ENCODE data around the gene SERTM2. TPM values are rescaled to one million over a fixed set of nuclear protein-coding genes. Genes with fewer than 3 reads are reported as not detected.

The SERTM2 gene
- total and polyA plus RNA-seq, 10 donors = 0.24 to 2.7 (median 0.61) TPM

DNA sequence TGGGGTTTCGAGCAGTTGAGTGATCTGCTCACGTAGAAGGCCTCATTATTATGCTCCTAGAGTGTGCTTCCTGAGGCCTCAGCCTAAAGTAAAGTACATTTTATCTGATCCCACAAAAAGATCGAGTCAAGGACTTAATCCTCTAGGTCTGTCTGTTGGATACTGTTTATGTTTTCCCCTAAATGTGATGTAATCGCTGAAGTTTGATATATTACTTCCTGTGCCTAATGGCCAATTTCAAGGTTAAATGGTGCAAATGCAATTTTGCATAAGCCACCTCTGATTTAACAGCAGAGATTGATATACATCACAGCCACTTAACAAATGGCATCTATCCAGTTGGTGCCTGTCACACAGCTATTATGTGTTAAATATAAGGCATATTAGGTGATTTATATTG is 19.4 kb upstream of the SERTM2 start:
- TF ChIP-seq POLR2A (IDR thresholded peaks at IDR 0.05) = no peak
- DNase-seq = no peak
- no peaks in the 10 kb centered on the region for H3K4me1 ChIP-seq
- H3K36me3 ChIP-seq = no peaks in the 10 kb centered on the region
- no peaks in the 10 kb centered on the region for H3K27me3 ChIP-seq (replicated peaks in 1 of 7)
- intact Hi-C loops (cut with DNase I; ENCODE audit: low total_unique reads) = no loop called here
- no peak overlapping the region for H3K4me3 ChIP-seq
- H3K27ac ChIP-seq = no peak overlapping the region
- H3K9me3 ChIP-seq = no peaks in the 10 kb centered on the region
- 56 to 64% (median 58%) methylated on average over 4 of the region's 4 CpGs for WGBS, 5 donors

DNA sequence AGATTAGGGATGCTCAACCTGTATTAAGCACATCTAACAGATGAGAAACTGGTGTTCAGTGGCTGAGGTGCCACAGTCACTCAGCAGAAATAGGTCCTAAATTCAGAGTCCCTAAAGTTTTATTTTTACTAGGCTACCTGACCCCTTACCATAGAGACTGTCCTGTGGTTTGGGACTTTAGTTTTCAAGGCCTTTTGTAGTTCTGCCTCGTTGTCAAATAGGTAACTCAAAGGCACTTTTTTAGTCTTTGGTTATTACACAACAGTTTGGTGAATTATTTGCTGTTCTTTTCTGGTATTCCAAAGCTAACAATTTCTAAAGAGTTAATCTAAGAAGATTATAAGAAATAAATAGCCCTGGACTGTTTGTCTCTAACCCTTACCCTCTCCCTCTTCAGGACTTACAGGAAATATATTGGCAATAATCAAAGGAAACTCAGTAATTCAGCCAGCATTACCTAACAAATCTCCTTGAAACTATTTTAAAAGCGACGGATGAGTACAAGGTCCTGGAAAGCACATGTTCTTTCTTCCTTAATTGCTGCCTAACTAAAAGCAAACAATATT is 12.8 kb upstream of the SERTM2 start:
- 65 to 78% (median 69%) methylated on average over 3 of the region's 3 CpGs for WGBS, 5 donors
- Histone ChIP-seq H3K4me1 (no peaks in the 10 kb centered on the region), H3K4me3 (no peak overlapping the region), H3K9me3 (no peaks in the 10 kb centered on the region), H3K27ac (peak overlapping the region in 1 of 8 donors; percentile 23), H3K36me3 (no peaks in the 10 kb centered on the region), H3K27me3 (replicated peaks in 1 of 7) (no peaks in the 10 kb centered on the region)
- DNase-seq = no peak
- intact Hi-C loops (cut with DNase I; ENCODE audit: low total_unique reads) = no loop called here
- TF ChIP-seq, protein P1, sequence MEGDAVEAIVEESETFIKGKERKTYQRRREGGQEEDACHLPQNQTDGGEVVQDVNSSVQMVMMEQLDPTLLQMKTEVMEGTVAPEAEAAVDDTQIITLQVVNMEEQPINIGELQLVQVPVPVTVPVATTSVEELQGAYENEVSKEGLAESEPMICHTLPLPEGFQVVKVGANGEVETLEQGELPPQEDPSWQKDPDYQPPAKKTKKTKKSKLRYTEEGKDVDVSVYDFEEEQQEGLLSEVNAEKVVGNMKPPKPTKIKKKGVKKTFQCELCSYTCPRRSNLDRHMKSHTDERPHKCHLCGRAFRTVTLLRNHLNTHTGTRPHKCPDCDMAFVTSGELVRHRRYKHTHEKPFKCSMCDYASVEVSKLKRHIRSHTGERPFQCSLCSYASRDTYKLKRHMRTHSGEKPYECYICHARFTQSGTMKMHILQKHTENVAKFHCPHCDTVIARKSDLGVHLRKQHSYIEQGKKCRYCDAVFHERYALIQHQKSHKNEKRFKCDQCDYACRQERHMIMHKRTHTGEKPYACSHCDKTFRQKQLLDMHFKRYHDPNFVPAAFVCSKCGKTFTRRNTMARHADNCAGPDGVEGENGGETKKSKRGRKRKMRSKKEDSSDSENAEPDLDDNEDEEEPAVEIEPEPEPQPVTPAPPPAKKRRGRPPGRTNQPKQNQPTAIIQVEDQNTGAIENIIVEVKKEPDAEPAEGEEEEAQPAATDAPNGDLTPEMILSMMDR (IDR thresholded peaks at IDR 0.05 in 8 of 11, conservative IDR thresholded peaks at IDR 0.05 in 3 of 11) = no peak
- TF ChIP-seq POLR2AphosphoS5 (IDR thresholded peaks at IDR 0.05) = no peak
- TF ChIP-seq POLR2A (IDR thresholded peaks at IDR 0.05) = no peak

DNA sequence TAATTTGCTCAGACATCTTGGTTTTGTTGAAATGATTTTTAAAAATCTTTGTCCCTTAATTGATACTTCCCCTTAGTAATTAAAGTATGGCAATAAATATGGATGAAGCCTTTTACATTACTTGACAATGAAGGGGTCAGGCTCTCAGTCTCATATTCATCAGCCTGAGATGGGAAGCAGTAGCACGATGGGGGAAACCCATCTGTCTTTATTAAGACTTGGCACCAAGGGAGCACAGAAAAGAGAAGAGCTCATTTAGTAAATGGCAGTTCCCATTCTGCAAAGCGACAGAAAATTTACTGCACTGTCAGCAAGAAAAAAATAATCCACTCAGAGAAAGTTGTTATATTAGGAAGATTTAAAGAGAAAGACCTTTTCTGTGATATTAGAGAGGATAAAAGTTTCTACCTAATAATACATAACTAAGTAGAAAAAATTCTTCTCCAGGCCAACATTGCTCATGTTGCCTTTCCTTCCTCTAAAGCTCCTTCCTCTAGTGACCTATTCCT is 7.9 kb upstream of the SERTM2 start:
- Histone ChIP-seq H3K9me3 (no peaks in the 10 kb centered on the region), H3K36me3 (no peaks in the 10 kb centered on the region)
- WGBS, 5 donors = 13 to 36% (median 22%) methylated on average over 2 of the region's 2 CpGs

DNA sequence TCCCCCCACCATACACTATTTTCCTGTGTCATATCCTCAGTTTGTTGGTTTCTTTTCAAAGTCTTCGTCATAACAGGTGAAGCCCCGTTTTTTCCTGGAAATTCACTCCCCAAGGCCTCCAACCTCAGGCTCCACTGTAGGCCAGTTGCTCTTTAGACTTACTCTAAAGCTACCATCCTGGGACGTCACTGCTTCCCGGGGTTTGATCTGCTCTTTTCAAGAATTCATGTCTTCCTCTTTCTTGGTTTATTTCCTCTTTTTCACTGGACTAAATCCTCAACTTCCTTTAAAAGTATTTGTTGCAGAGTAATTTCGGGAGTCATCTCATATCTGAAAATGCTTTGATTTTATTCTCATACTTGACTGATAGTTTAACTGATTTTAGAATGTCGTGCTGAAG is 6.5 kb upstream of the SERTM2 start:
- no peak for DNase-seq
- no peak overlapping the region for H3K4me3 ChIP-seq
- H3K36me3 ChIP-seq = no peaks in the 10 kb centered on the region
- no peaks in the 10 kb centered on the region for H3K4me1 ChIP-seq
- intact Hi-C loops (cut with DNase I; ENCODE audit: low total_unique reads) = no loop called here
- WGBS, 5 donors = 20 to 32% (median 23%) methylated on average over 6 of the region's 6 CpGs
- no peak overlapping the region for H3K27ac ChIP-seq
- no peaks in the 10 kb centered on the region for H3K9me3 ChIP-seq
- H3K27me3 ChIP-seq (replicated peaks in 1 of 7) = peaks cover 0 to 28% (median 0%) of the 10 kb centered on the region in 7 donors
- TF ChIP-seq POLR2AphosphoS5 (IDR thresholded peaks at IDR 0.05) (no peak), POLR2A (IDR thresholded peaks at IDR 0.05) (no peak)
- TF ChIP-seq, protein P1 (IDR thresholded peaks at IDR 0.05 in 8 of 11, conservative IDR thresholded peaks at IDR 0.05 in 3 of 11) = no peak

More for the DNA sequence above, 7.9 kb upstream of the SERTM2 start:
- intact Hi-C loops (cut with DNase I; ENCODE audit: low total_unique reads) = no loop called here
- TF ChIP-seq, protein P1 (IDR thresholded peaks at IDR 0.05 in 8 of 11, conservative IDR thresholded peaks at IDR 0.05 in 3 of 11) = no peak
- no peak for TF ChIP-seq POLR2A (IDR thresholded peaks at IDR 0.05)
- Histone ChIP-seq H3K27me3 (replicated peaks in 1 of 7) (peaks cover 0 to 16% (median 0%) of the 10 kb centered on the region in 7 donors), H3K27ac (no peak overlapping the region), H3K4me1 (no peaks in the 10 kb centered on the region), H3K4me3 (no peak overlapping the region)
- DNase-seq = no peak
